Astrocyte (in vitro differentiated cells and primary cell): ENCODE measurements around the gene ABCG2.

Source experiments
- CTCF ChIP-seq: IDR thresholded peaks from 2 replicates; pipeline ENCODE4 v1.5.1; 2011; ENCODE audit warnings: low read depth, mild to moderate bottlenecking, inconsistent platforms, low read length, moderate library complexity; ENCODE audit not compliant: insufficient read depth
- EZH2 ChIP-seq: IDR thresholded peaks from 2 replicates; pipeline ENCODE4 v1.6.1; 2012; ENCODE audit warnings: mild to moderate bottlenecking, low read length, inconsistent platforms; ENCODE audit not compliant: insufficient read depth

- TF ChIP-seq CTCF (no peak), EZH2 (no peak)
Measured at GRCh38 chr4:88185906-88186305, 27.5 kb upstream of the ABCG2 start.
